GM18505 (cell line): ENCODE data around the gene MVB12B.

ENCODE experiments used
- ATAC-seq: cut with Tn5 transposase; IDR thresholded peaks from one replicate; pipeline ENCODE4 v1.9.1; 2021; ENCODE audit not compliant: unreplicated experiment
- POLR2A ChIP-seq: IDR thresholded peaks from 4 replicates; pipeline ENCODE4 v1.6.1; 2011; ENCODE audit warnings: borderline replicate concordance; ENCODE audit not compliant: insufficient read depth, insufficient read length; ENCODE audit errors: extremely low read depth

Gene MVB12B

GRCh38 chr9:126410229-126410628 is 83.6 kb downstream of the MVB12B start:
- ATAC-seq, result no peak
- no peak for TF ChIP-seq POLR2A

GRCh38 chr9:126411225-126411947 is 84.8 kb downstream of the MVB12B start:
- ATAC-seq, result no peak
- TF ChIP-seq POLR2A, result no peak

GRCh38 chr9:126411948-126412284 is 85.3 kb downstream of the MVB12B start:
- ATAC-seq, result no peak
- no peak for TF ChIP-seq POLR2A

GRCh38 chr9:126412905-126413304 is 86.3 kb downstream of the MVB12B start:
- TF ChIP-seq POLR2A, result no peak
- no peak for ATAC-seq

- no peak for TF ChIP-seq POLR2A
- ATAC-seq, result no peak
These were observed 86.9 kb downstream of the MVB12B start for GRCh38 chr9:126413391-126414068.

GRCh38 chr9:126415741-126416370 is 89.2 kb downstream of the MVB12B start:
- no peak for TF ChIP-seq POLR2A
- no peak for ATAC-seq

- TF ChIP-seq POLR2A, result no peak
- ATAC-seq, result no peak
These were observed 90.4 kb downstream of the MVB12B start for GRCh38 chr9:126417043-126417442.

- no peak for TF ChIP-seq POLR2A
- no peak for ATAC-seq
These were observed 91.1 kb downstream of the MVB12B start for GRCh38 chr9:126417684-126418083.

GRCh38 chr9:126418608-126419007 is 92.0 kb downstream of the MVB12B start:
- ATAC-seq, result no peak
- no peak for TF ChIP-seq POLR2A

GRCh38 chr9:126419475-126419874 is 92.8 kb downstream of the MVB12B start:
- no peak for ATAC-seq
- no peak for TF ChIP-seq POLR2A

- ATAC-seq, result no peak
These were observed 93.5 kb downstream of the MVB12B start for GRCh38 chr9:126420135-126420534.

GRCh38 chr9:126420643-126421564 is 94.3 kb downstream of the MVB12B start:
- ATAC-seq, result no peak
- no peak for TF ChIP-seq POLR2A

More at GRCh38 chr9:126420135-126420534, 93.5 kb downstream of the MVB12B start:
- no peak for TF ChIP-seq POLR2A
